K562 (cell line): ENCODE measurements around the gene HMGB1. TPM values are rescaled to one million over a fixed set of nuclear protein-coding genes. Genes with fewer than 3 reads are reported as not detected.

ENCODE experiments used
- C11orf30 ChIP-seq: fragments of 450-650 bp; IDR thresholded peaks from 2 replicates; pipeline ENCODE4 v1.6.1; 2016; ENCODE audit warnings: low read depth, mild to moderate bottlenecking
- CREB3 ChIP-seq: fragments of 450-650 bp; conservative IDR thresholded peaks from 2 replicates; pipeline ENCODE4 v1.6.1; 2016; ENCODE audit warnings: missing genetic modification characterization, low read depth, mild to moderate bottlenecking, missing compliant biosample characterization, moderate library complexity
- CREM ChIP-seq: IDR thresholded peaks from 2 replicates; pipeline ENCODE4 v1.6.1; 2014; ENCODE audit warnings: antibody characterized with exemption, low read depth
- E2F6 ChIP-seq, 2 experiments: IDR thresholded peaks; 2 replicates each; pipeline ENCODE4 v1.6.1; 2011; ENCODE audit warnings: borderline replicate concordance in 1 of 2, control low read depth in 1 of 2, low read depth in 1 of 2, low read length in 1 of 2, mild to moderate bottlenecking in 1 of 2, mixed read lengths in 1 of 2, moderate library complexity in 1 of 2; ENCODE audit not compliant: insufficient read depth in 1 of 2, insufficient read length in 1 of 2, poor library complexity in 1 of 2, severe bottlenecking in 1 of 2; ENCODE audit errors: extremely low read depth in 1 of 2
- EP400 ChIP-seq: fragments of 450-650 bp; IDR thresholded peaks from 2 replicates; pipeline ENCODE4 v1.6.1; 2017; ENCODE audit warnings: antibody characterized with exemption, mild to moderate bottlenecking, moderate library complexity
- ETS1 ChIP-seq: conservative IDR thresholded peaks from 2 replicates; pipeline ENCODE4 v1.6.1; 2011; ENCODE audit warnings: low read depth, mild to moderate bottlenecking, low read length; ENCODE audit not compliant: control insufficient read depth
- FOS ChIP-seq: IDR thresholded peaks from 3 replicates; pipeline ENCODE4 v1.6.1; 2011; ENCODE audit not compliant: insufficient read length; ENCODE audit errors: extremely low read depth
- GTF2E2 ChIP-seq: fragments of 200-800 bp; sonication (Bioruptor generic); IDR thresholded peaks from 2 replicates; pipeline ENCODE4 v1.6.1; 2016; ENCODE audit warnings: missing genetic modification characterization, missing compliant biosample characterization
- GTF2F1 ChIP-seq: IDR thresholded peaks from 2 replicates; pipeline ENCODE4 v1.6.1; 2011; ENCODE audit warnings: low read depth, low read length, improper control_type of control experiment
- HNRNPLL ChIP-seq: fragments of 200-400 bp; formaldehyde crosslinking; IDR thresholded peaks from 2 replicates; pipeline ENCODE4 v1.6.1; 2017; ENCODE audit warnings: low read length, low read depth, mild to moderate bottlenecking; ENCODE audit not compliant: poor library complexity, severe bottlenecking
- MAX ChIP-seq: sonication (generic); formaldehyde crosslinking; IDR thresholded peaks from 2 replicates; pipeline ENCODE4 v1.9.0; 2022; ENCODE audit warnings: mild to moderate bottlenecking, missing genetic modification reagents
- MBD2 ChIP-seq: sonication (generic); IDR thresholded peaks from 2 replicates; pipeline ENCODE4 v1.6.1; 2016; ENCODE audit warnings: low read depth, borderline replicate concordance
- POLR2A ChIP-seq: fragments of 450-650 bp; conservative IDR thresholded peaks from 2 replicates; pipeline ENCODE4 v1.6.1; 2016
- POLR2AphosphoS5 ChIP-seq: IDR thresholded peaks from 2 replicates; pipeline ENCODE4 v1.6.1; 2011; ENCODE audit warnings: mild to moderate bottlenecking, low read depth, low read length, moderate library complexity; ENCODE audit not compliant: control insufficient read depth, insufficient read depth
- POLR2H ChIP-seq: IDR thresholded peaks from 2 replicates; pipeline ENCODE4 v1.6.1; 2016; ENCODE audit warnings: missing genetic modification characterization, low read depth, mild to moderate bottlenecking, control low read depth, missing compliant biosample characterization, moderate library complexity
- RB1 ChIP-seq: fragments of 450-650 bp; IDR thresholded peaks from 2 replicates; pipeline ENCODE4 v1.6.1; 2017; ENCODE audit warnings: low read depth, mild to moderate bottlenecking
- RCOR1 ChIP-seq, 2 experiments: IDR thresholded peaks; 2 replicates each; pipeline ENCODE4 v1.6.1; 2012; ENCODE audit warnings: low read depth in 2 of 2, low read length in 2 of 2, borderline replicate concordance in 1 of 2, improper control_type of control experiment in 1 of 2
- TBP ChIP-seq: optimal IDR thresholded peaks from 2 replicates; pipeline ENCODE3; 2011; ENCODE audit warnings: low read depth, low read length, improper control_type of control experiment
- UBTF ChIP-seq, 2 experiments: IDR thresholded peaks; 2 replicates each; pipeline ENCODE4 v1.6.1; 2012; ENCODE audit warnings: improper control_type of control experiment in 2 of 2, low read depth in 2 of 2, low read length in 2 of 2, borderline replicate concordance in 1 of 2
- ZFX ChIP-seq: sonication (generic); formaldehyde crosslinking; IDR thresholded peaks from 2 replicates; pipeline ENCODE4 v1.8.0; 2022; ENCODE audit warnings: mild to moderate bottlenecking, missing genetic modification reagents, moderate library complexity
- ZNF717 ChIP-seq: fragments of 250-450 bp; sonication (Bioruptor Pico); IDR thresholded peaks from 2 replicates; pipeline ENCODE4 v1.5.0; 2021
- polyA plus RNA-seq, 8 experiments: library from polyadenylated mRNA; depleted of rRNA in 4 of 8; stranded (reverse) in 5 of 8; unstranded in 3 of 8; fragments of >200 nt; fragmentation: Nextera tagmentation in 2 of 8; fragmentation: Illumina TruSeq in 1 of 8; extraction: Ambion mirVana in 2 of 8; extraction: Trizol in 1 of 8; gene quantifications; 2 replicates each; pipeline versions ENCODE4 v1.2.1 to v1.2.3, GENCODE V29; 2011 to 2014; ENCODE audit warnings: inconsistent platforms in 1 of 8, missing spikeins in 1 of 8
- total RNA-seq, 7 experiments: library from RNA; depleted of rRNA in 6 of 7; stranded (reverse); fragments of >200 nt in 6 of 7; fragmentation: Illumina TruSeq in 2 of 7; extraction: Trizol in 2 of 7; gene quantifications; 2 replicates each; pipeline versions ENCODE4 v1.2.1 to v1.2.3, GENCODE V29; 2011 to 2021; ENCODE audit warnings: low replicate concordance in 1 of 7

The HMGB1 gene
- total and polyA plus RNA-seq, 9 of the 15 experiments (the other 6 are each of a cell fraction or from before 2014, with no cell fraction given) = 442 to 1,896 (median 933) TPM

GRCh38 chr13:30465593-30466357, at the start of gene HMGB1 (continued):
- TF ChIP-seq MAX (CRISPR knock-in tag) (peak; percentile 46; the same call in 1 of the 2 replicates), POLR2A (peak; percentile 94), C11orf30 (0 out of 2 replicates have a peak, but pooled peaks have one; percentile 17), FOS (peak; percentile 92), ETS1 (no peak), MBD2 (peak; percentile 87), GTF2E2 (tag) (0 out of 2 replicates have a peak, but pooled peaks have one; percentile 40), E2F6 (IDR thresholded peaks at IDR 0.05; ENCODE audit: borderline replicate concordance in 1 of 2, extremely low read depth in 1 of 2, insufficient read depth in 1 of 2, insufficient read length in 1 of 2, low read depth in 1 of 2, low read length in 1 of 2, poor library complexity in 1 of 2, severe bottlenecking in 1 of 2) (peak; percentile 66 to 78), EP400 (peak; percentile 85), CREM (peak; percentile 91), RB1 (peak; percentile 21; the same call in 1 of the 2 replicates), GTF2F1 (0 out of 2 replicates have a peak, but pooled peaks have one; percentile 54), POLR2H (tag) (peak; percentile 93), RCOR1 (IDR thresholded peaks at IDR 0.05; ENCODE audit: borderline replicate concordance in 1 of 2, low read depth in 2 of 2, low read length in 2 of 2) (0 out of 4 replicates have a peak, but pooled peaks of 1 of the 2 experiments have one; percentile 7), HNRNPLL (peak; percentile 43), ZFX (CRISPR knock-in tag) (peak; percentile 77), UBTF (IDR thresholded peaks at IDR 0.05; ENCODE audit: borderline replicate concordance in 1 of 2, low read depth in 2 of 2, low read length in 2 of 2) (0 out of 4 replicates have a peak, but pooled peaks of 1 of the 2 experiments have one; percentile 56), ZNF717 (CRISPR knock-in tag) (no peak), TBP (peak; percentile 83), CREB3 (tag) (no peak), POLR2AphosphoS5 (peak; percentile 63)
